Common myeloid progenitor, CD34-positive (primary cell): ENCODE data around the gene SP7.

ENCODE experiments used
- CTCF ChIA-PET: fragments of 350-600 bp; sonication (Branson Sonifier 250); formaldehyde crosslinking; loops from one replicate; lab custom pipeline; 2021; ENCODE audit warnings: antibody characterized with exemption; lab: Charles Lee
- POLR2A ChIA-PET: fragments of 350-600 bp; sonication (Branson Sonifier 250); formaldehyde crosslinking; loops from one replicate; lab custom pipeline; 2021; ENCODE audit warnings: antibody characterized with exemption; lab: Charles Lee
- DNase-seq, 3 donors: peaks; one replicate each; pipeline versions ENCODE4 v3.0.0 to v3.0.0-alpha.2; 2013
- H3K27ac ChIP-seq, 2 experiments: 1 replicate in 1 of 2; 2 replicates in 1 of 2; pipeline ENCODE4 v1.7.0; 2013; ENCODE audit warnings: inconsistent platforms in 2 of 2, low read length in 2 of 2, mild to moderate bottlenecking in 2 of 2, low read depth in 1 of 2, moderate library complexity in 1 of 2; ENCODE audit not compliant: severe bottlenecking in 2 of 2, insufficient read depth in 1 of 2, poor library complexity in 1 of 2
- H3K27me3 ChIP-seq, 5 experiments: replicated peaks in 2 of 5; 1 replicate in 3 of 5; 2 replicates in 2 of 5; pipeline versions ENCODE4 v1.6.1 to v1.7.0; 2013; ENCODE audit warnings: low read length in 4 of 5, mild to moderate bottlenecking in 2 of 5, moderate library complexity in 2 of 5, inconsistent platforms in 1 of 5; ENCODE audit not compliant: insufficient read depth in 5 of 5, control insufficient read depth in 4 of 5
- H3K36me3 ChIP-seq, 4 experiments: 1 replicate in 2 of 4; 2 replicates in 2 of 4; pipeline versions ENCODE4 v1.6.1 to v1.7.0; 2013; ENCODE audit warnings: low read length in 3 of 4, control low read depth in 1 of 4, mild to moderate bottlenecking in 1 of 4; ENCODE audit not compliant: control insufficient read depth in 4 of 4, insufficient read depth in 4 of 4
- H3K4me1 ChIP-seq, 4 experiments: 1 replicate in 3 of 4; 2 replicates in 1 of 4; pipeline versions ENCODE4 v1.6.1 to v1.7.1; 2013; ENCODE audit warnings: low read length in 3 of 4, mild to moderate bottlenecking in 3 of 4, control low read depth in 1 of 4, inconsistent platforms in 1 of 4, moderate library complexity in 1 of 4; ENCODE audit not compliant: control insufficient read depth in 4 of 4, insufficient read depth in 4 of 4; ENCODE audit errors: control extremely low read depth in 1 of 4
- H3K4me3 ChIP-seq, 7 experiments: 1 replicate in 4 of 7; 2 replicates in 3 of 7; pipeline versions ENCODE4 v1.5.1 to v1.7.0; 2013; ENCODE audit warnings: mild to moderate bottlenecking in 7 of 7, low read length in 6 of 7, moderate library complexity in 6 of 7, inconsistent platforms in 2 of 7, low read depth in 2 of 7, control low read depth in 1 of 7; ENCODE audit not compliant: insufficient read depth in 4 of 7, control insufficient read depth in 1 of 7; ENCODE audit errors: extremely low read depth in 1 of 7
- H3K9me3 ChIP-seq, 5 experiments: 1 replicate in 4 of 5; 2 replicates in 1 of 5; pipeline versions ENCODE4 v1.6.1 to v1.7.1; 2013; ENCODE audit warnings: low read length in 4 of 5, mild to moderate bottlenecking in 2 of 5, inconsistent platforms in 1 of 5, low read depth in 1 of 5, moderate library complexity in 1 of 5; ENCODE audit not compliant: control insufficient read depth in 4 of 5, insufficient read depth in 2 of 5; ENCODE audit errors: control extremely low read depth in 1 of 5
- WGBS: methylation state at CpG from one replicate; pipeline ENCODE4 v1.1.5; 2013; ENCODE audit not compliant: insufficient coverage; 5-methylcytosine and 5-hydroxymethylcytosine counted together

The SP7 gene

GRCh38 chr12:53343449-53343848 is 7.3 kb upstream of the SP7 start:
- WGBS = 82% methylated on average over 2 of the region's 3 CpGs
- Histone ChIP-seq H3K27ac (no peak overlapping the region), H3K4me1 (peaks cover 0 to 24% (median 17%) of the 10 kb centered on the region in 4 experiments), H3K27me3 (peaks cover 0 to 6% (median 2%) of the 10 kb centered on the region in 5 experiments), H3K4me3 (no peak overlapping the region), H3K9me3 (no peaks in the 10 kb centered on the region), H3K36me3 (no peaks in the 10 kb centered on the region)
- DNase-seq = no peak
- CTCF ChIA-PET = interaction anchor here (3.3 to 15.7 kb wide), 2 partner anchors 15 to 40 kb away, joined by 27 to 489 read pairs; partner anchors contain the start of genes AAAS and SP7
- POLR2A ChIA-PET = no interaction called here

- 82% methylated on average over 3 of the region's 9 CpGs for WGBS
- Histone ChIP-seq H3K27ac (no peak overlapping the region), H3K4me1 (peaks cover 0 to 40% (median 32%) of the 10 kb centered on the region in 4 experiments), H3K36me3 (no peaks in the 10 kb centered on the region), H3K27me3 (peaks cover 0 to 14% (median 3%) of the 10 kb centered on the region in 5 experiments), H3K9me3 (no peaks in the 10 kb centered on the region), H3K4me3 (no peak overlapping the region)
- DNase-seq = no peak
- CTCF ChIA-PET = interaction anchor here (0.6 to 15.7 kb wide), 3 partner anchors 12 to 170 kb away, joined by 3 to 489 read pairs (median 3); partner anchors contain the start of genes AAAS and SP7
- POLR2A ChIA-PET = interaction anchor here (0.6 to 1.1 kb wide), 2 partner anchors 22 to 150 kb away, joined by 3 to 5 read pairs; no protein-coding TSS in a partner anchor
Measured at GRCh38 chr12:53340398-53340797, 4.2 kb upstream of the SP7 start.

- H3K9me3 ChIP-seq = no peaks in the 10 kb centered on the region
- peaks cover 0 to 36% (median 22%) of the 10 kb centered on the region in 4 experiments for H3K4me1 ChIP-seq
- H3K4me3 ChIP-seq = no peak overlapping the region
- no peak for DNase-seq
- no peaks in the 10 kb centered on the region for H3K36me3 ChIP-seq
- H3K27me3 ChIP-seq = peaks cover 0 to 14% (median 3%) of the 10 kb centered on the region in 5 experiments
- 93% methylated on average over 3 of the region's 6 CpGs for WGBS
- no peak overlapping the region for H3K27ac ChIP-seq
- CTCF ChIA-PET = interaction anchor here (1.1 to 22.0 kb wide), 3 partner anchors 9 to 18 kb away, joined by 3 to 489 read pairs (median 7); partner anchors contain the start of gene AAAS
- POLR2A ChIA-PET = no interaction called here
Measured at GRCh38 chr12:53338916-53339315, 2.8 kb upstream of the SP7 start.

GRCh38 chr12:53338017-53338416 is 1.9 kb upstream of the SP7 start:
- CTCF ChIA-PET = interaction anchor here (2.0 to 22.0 kb wide), 2 partner anchors 10 to 11 kb away, joined by 7 to 489 read pairs; no protein-coding TSS in a partner anchor
- H3K4me1 ChIP-seq = peaks cover 0 to 36% (median 22%) of the 10 kb centered on the region in 4 experiments
- no peak overlapping the region for H3K27ac ChIP-seq
- no peaks in the 10 kb centered on the region for H3K9me3 ChIP-seq
- POLR2A ChIA-PET = no interaction called here
- peaks cover 0 to 14% (median 3%) of the 10 kb centered on the region in 5 experiments for H3K27me3 ChIP-seq
- 3% methylated on average over 9 of the region's 11 CpGs for WGBS
- DNase-seq = peak in 2 of 3 donors; percentile 43 to 64
- H3K36me3 ChIP-seq = no peaks in the 10 kb centered on the region
- H3K4me3 ChIP-seq = no peak overlapping the region

DNA sequence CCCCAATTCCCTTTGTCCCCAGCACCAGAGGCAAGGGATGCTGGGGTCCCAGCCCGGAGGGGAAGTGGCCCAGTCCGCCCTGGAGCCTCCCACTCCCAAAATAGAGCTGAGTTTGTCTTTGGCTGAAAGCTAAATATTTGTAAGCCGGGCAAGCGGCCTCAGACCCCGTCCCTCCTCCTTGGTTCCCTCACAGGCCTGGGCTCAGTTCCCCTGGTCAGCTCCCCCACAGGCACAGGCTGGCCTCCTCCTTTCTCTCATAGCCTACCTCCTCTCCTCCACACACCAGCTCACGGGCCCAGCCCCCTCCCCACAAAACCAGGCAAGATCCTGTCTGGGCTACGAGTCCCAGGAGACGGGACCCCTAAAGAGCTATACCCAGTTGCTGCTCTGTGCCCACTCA is 1.3 kb downstream of the SP7 start:
- H3K36me3 ChIP-seq = no peaks in the 10 kb centered on the region
- peaks cover 0 to 14% (median 6%) of the 10 kb centered on the region in 5 experiments for H3K27me3 ChIP-seq
- no peak overlapping the region for H3K4me3 ChIP-seq
- ChIA-PET POLR2A (interaction anchor here (0.8 kb wide), 1 partner anchor 14 kb away, joined by 3 read pairs; the partner anchor contains the start of gene AAAS), CTCF (interaction anchor here (1.1 to 22.0 kb wide), 6 partner anchors 10 to 96 kb away, joined by 3 to 489 read pairs (median 3); no protein-coding TSS in a partner anchor)
- H3K4me1 ChIP-seq = peaks cover 0 to 36% (median 22%) of the 10 kb centered on the region in 4 experiments
- no peak for DNase-seq
- no peaks in the 10 kb centered on the region for H3K9me3 ChIP-seq
- 97% methylated on average over 6 of the region's 8 CpGs for WGBS
- H3K27ac ChIP-seq = no peak overlapping the region

DNA sequence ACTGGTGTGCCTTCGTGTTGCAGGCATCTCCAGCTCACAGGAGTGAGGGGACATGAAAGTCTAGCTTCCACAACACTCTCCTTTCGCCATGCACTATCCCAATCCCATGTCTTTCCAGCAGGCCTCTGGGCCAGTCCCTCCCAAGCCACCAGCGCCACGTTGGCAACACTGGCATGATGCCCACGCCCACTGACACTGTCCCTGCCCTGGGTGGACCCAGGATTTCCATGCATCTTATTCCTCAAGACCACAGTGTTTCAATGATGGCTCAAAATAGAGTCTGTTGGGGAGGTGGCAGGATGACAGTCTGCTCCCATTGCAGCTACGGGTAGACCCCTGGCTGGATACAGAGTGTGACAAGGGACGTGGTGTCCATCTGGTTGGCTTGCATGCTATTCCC is 2.3 kb downstream of the SP7 start:
- no peak for DNase-seq
- Histone ChIP-seq H3K9me3 (no peaks in the 10 kb centered on the region), H3K4me1 (peaks cover 0 to 36% (median 22%) of the 10 kb centered on the region in 4 experiments), H3K27ac (no peak overlapping the region), H3K27me3 (peaks cover 0 to 13% (median 3%) of the 10 kb centered on the region in 5 experiments), H3K4me3 (no peak overlapping the region), H3K36me3 (no peaks in the 10 kb centered on the region)
- POLR2A ChIA-PET = interaction anchor here (0.5 kb wide), 1 partner anchor 175 kb away, joined by 4 read pairs; no protein-coding TSS in a partner anchor
- CTCF ChIA-PET = interaction anchor here (0.7 to 22.0 kb wide), 5 partner anchors 9 to 149 kb away, joined by 3 to 489 read pairs (median 5); no protein-coding TSS in a partner anchor
- WGBS = 92% methylated on average over 5 of the region's 7 CpGs

DNA sequence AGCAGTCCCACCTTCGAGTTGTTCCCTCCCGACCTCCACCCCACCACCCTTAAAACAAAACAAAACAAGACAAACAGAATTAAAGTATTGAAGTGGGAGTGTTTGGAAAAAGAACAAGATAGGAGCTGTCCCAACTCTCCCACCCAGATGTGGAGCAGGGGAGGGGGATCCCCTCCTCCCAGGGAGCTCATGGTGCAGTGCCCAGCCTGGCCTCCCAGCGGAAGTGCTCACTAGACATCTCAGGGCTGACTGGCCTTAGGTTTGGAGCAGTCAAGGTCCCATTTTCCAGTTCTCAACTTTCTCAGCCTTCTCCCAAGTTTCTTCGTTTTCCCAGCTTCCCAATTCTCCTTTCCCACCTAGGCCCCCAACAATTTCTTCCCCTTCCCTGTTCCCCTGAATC is 2.9 kb downstream of the SP7 start:
- ChIA-PET CTCF (interaction anchor here (0.7 to 22.0 kb wide), 4 partner anchors 14 to 150 kb away, joined by 3 to 489 read pairs (median 4); no protein-coding TSS in a partner anchor), POLR2A (interaction anchor here (0.5 kb wide), 1 partner anchor 175 kb away, joined by 4 read pairs; no protein-coding TSS in a partner anchor)
- peaks cover 0 to 32% (median 20%) of the 10 kb centered on the region in 4 experiments for H3K4me1 ChIP-seq
- no peak overlapping the region for H3K27ac ChIP-seq
- DNase-seq = no peak
- H3K4me3 ChIP-seq = no peak overlapping the region
- 95% methylated on average over 2 of the region's 4 CpGs for WGBS
- H3K9me3 ChIP-seq = no peaks in the 10 kb centered on the region
- peaks cover 0 to 7% (median 3%) of the 10 kb centered on the region in 5 experiments for H3K27me3 ChIP-seq
- no peaks in the 10 kb centered on the region for H3K36me3 ChIP-seq
